GM21528 (cell line): ENCODE data around the gene SYNE1.
"Not testable (repeated sequence)": the region's sequence is repeated elsewhere in the genome, so short reads cannot be mapped to it uniquely, and the experiment has no call there.

Experiments
- ATAC-seq: cut with Tn5 transposase; IDR thresholded peaks from one replicate; pipeline ENCODE4 v1.9.1; 2021; ENCODE audit warnings: mild to moderate bottlenecking, moderate library complexity; ENCODE audit not compliant: unreplicated experiment, low FRiP score

Gene SYNE1

GRCh38 chr6:152343735-152344360, 293.3 kb downstream of the SYNE1 start:
- no peak for ATAC-seq

GRCh38 chr6:152341596-152341995, 295.6 kb downstream of the SYNE1 start:
- ATAC-seq = no peak

- peak; percentile 93 for ATAC-seq
Observed at GRCh38 chr6:152338335-152339125, 298.6 kb downstream of the SYNE1 start.

- ATAC-seq = no peak
Observed at GRCh38 chr6:152334555-152334954, 302.6 kb downstream of the SYNE1 start.

- no peak for ATAC-seq
Observed at GRCh38 chr6:152330961-152331360, 306.2 kb downstream of the SYNE1 start.

- ATAC-seq = no peak
Observed at GRCh38 chr6:152329638-152330448, 307.3 kb downstream of the SYNE1 start.

GRCh38 chr6:152328200-152328599, 309.0 kb downstream of the SYNE1 start:
- not testable (repeated sequence) for ATAC-seq

- no peak for ATAC-seq
Observed at GRCh38 chr6:152323376-152323775, 313.8 kb downstream of the SYNE1 start.

GRCh38 chr6:152318278-152318677, 318.9 kb downstream of the SYNE1 start:
- ATAC-seq = no peak

- ATAC-seq = no peak
Observed at GRCh38 chr6:152316024-152316423, 321.1 kb downstream of the SYNE1 start.

GRCh38 chr6:152314483-152314832, 322.7 kb downstream of the SYNE1 start:
- no peak for ATAC-seq

GRCh38 chr6:152313542-152314482, 323.4 kb downstream of the SYNE1 start:
- no peak for ATAC-seq

GRCh38 chr6:152312434-152312833, 324.7 kb downstream of the SYNE1 start:
- no peak for ATAC-seq

- no peak for ATAC-seq
Observed at GRCh38 chr6:152310371-152310954, 326.7 kb downstream of the SYNE1 start.

- ATAC-seq = no peak
Observed at GRCh38 chr6:152309648-152310047, 327.5 kb downstream of the SYNE1 start.

GRCh38 chr6:152309006-152309405, 328.2 kb downstream of the SYNE1 start:
- ATAC-seq = no peak

- ATAC-seq = no peak
Observed at GRCh38 chr6:152308306-152308705, 328.9 kb downstream of the SYNE1 start.

GRCh38 chr6:152305672-152306071, 331.5 kb downstream of the SYNE1 start:
- no peak for ATAC-seq

GRCh38 chr6:152301765-152302568, 335.2 kb downstream of the SYNE1 start:
- peak; percentile 93 for ATAC-seq
